Kasumi-1 (cell line): Measurements from ENCODE around the gene RABGGTA.
"Not testable (repeated sequence)": the region's sequence is repeated elsewhere in the genome, so short reads cannot be mapped to it uniquely, and the experiment has no call there.

Source experiments
- DNase-seq, 2 experiments: peaks; one replicate each; lab custom pipeline; 2025; lab: John Stamatoyannopoulos, UW

RABGGTA gene

DNA sequence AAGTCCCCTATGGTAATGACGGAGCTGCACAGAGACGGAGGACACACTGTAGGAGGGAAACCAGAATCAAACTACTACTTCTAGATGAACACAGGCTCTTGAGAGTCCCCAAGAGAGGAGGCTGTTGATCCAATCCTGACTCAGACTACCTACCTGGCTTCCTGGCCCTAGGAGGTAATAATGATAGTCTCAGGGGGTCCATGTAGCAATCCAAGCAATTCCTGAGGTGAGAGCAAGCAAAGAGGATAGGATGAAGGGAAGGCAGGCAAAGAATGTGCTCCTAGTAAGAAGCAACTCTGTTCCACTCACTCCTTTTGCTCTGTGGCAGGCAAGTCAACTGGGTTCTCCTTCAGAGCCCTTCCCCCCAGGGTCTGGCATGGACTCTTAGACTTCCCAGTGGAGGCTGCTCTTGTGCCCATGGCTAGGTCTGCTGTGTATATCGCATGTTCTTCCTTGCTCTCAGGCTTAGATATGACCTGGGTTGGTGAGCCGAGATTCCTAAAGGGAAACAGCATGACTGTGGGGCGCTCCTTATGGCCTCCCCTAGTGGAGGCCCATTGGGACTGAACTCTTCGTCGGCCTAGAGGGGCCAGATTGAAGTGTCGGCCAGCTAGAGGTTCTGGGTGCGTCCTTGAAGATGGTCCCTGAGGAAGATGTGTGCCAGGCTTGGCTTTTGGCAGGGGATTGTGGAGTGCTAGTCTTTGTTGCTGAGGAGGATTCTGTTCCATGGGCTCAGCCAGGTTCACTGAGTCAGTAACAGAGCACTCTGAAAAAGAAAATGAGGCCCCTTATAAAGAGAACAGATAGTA is 31.1 kb downstream of the RABGGTA start:
- DNase-seq: no peak

DNA sequence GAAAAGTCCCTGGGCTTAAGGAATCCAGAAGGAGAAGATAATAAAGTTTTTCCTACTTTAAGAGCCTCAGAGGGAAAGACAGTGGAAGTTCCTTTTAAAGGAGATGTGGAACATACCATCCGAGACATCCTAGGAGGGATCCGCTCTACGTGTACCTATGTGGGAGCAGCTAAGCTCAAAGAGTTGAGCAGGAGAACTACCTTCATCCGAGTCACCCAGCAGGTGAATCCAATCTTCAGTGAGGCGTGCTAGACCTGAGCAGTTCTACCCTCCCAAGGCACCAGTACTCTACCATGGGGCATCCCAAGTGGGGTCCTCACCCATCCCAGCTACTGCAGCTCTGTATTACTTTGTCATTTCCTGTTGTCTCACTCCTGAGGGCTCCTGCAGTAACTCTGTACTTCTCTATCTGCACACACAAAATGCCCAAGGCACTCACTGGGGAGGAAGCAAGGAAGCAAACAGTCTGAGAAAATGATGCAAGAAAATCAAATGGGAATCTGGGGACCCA is 32.8 kb downstream of the RABGGTA start:
- DNase-seq: no peak

DNA sequence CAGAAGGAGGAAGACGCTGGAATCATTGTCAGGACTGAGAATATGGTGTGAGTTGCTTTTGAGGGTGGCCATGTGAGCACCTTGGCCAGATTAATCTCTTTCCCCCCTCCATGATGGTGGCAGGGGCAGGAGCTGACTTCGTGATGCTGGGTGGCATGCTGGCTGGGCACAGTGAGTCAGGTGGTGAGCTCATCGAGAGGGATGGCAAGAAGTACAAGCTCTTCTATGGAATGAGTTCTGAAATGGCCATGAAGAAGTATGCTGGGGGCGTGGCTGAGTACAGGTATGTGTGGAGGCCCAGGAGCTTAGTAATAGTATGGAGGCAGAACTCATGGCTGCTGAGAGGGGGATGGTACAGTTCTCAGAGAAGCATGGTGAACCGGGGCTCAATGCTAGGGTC is 33.3 kb downstream of the RABGGTA start:
- no peak for DNase-seq

DNA sequence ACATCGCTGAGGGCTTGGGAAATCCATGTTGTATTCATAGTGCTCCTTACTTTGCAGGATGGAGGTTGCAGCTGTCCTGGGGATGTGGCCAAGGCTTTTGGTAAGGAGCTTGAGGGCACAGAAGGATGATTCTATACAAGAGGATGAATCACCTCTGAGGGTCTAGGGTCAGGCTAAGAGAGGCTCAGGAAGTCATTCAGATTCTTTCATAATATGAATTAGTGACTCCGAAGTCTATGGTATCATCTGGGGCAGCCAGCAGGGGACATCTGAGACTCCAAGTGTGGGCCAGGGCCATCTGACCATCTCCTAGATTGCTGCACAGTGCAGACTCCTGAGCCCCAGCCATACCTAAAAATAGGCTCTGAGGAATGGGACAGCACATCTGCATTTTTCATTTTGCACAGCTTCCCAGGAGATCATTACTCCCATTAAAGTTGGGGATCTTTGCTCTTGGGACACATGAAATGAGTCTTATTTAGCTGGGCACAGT is 33.9 kb downstream of the RABGGTA start:
- no peak for DNase-seq

DNA sequence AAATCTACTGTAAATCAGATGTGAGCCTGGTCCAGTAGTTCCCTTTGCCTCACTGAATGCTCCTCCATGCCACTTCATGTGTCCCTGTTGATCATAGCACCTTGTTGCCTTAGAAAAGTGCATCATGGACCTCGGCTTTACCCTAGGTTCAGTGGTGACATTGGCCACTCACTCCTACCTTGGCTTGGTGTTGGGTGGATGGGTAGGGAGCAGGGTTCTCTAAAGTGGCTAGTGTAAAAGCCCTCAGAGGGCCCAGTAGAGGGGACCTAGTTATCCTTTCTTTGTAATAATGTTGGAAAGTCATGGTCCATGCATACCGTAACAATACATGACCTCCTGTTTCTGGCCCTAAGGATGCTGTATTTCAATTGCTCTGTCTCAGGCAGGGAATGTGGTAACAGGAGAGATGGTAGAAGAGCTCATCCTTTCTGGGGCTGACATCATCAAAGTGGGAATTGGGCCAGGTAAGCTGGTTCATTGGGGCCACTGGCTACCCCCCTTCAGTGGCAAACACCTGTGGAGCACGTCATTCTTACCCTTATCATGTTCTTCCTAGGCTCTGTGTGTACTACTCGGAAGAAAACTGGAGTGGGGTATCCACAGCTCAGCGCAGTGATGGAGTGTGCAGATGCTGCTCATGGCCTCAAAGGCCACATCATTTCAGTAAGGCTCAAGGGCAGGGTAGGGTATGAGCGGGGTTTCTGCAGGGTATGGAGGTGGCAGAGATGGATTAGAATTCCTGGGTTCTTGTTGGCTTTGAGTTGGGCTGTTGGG is 34.5 kb downstream of the RABGGTA start:
- DNase-seq: no peak

DNA sequence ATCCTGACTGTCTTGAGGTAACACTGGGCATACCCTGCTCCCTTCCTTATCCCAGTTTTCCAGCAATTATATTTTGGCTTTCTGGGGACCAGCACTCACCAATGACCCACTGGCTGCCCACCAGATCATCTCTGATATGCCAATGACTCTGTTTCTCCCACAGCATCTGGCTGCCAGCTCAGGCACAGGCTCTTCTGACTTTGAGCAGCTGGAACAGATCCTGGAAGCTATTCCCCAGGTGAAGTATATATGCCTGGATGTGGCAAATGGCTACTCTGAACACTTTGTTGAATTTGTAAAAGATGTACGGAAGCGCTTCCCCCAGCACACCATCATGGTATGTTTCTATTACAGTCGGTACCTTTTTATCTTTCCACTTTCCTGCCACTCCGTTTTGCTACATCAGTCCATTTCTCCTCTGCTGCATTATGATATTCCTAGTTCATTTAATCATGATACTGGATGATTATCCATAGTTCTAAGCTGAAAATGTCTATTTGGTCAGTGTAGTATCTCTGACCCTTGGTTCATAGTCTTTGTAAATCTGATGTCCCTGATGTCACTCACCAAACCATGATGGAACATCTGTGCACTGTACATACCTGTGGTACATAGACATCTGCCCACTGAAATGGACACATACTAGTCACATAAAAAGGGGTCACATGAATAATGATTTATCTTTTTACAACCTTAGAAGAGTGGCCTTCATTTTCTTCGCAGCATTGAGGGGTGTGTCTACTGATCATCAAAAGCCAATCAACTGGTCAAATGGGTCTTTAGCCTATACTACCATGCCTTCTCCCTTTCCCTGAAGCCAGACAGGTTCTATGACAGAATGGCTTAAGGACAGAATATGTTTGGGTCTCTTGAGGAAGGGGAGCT is 35.4 kb downstream of the RABGGTA start:
- DNase-seq: no peak

DNA sequence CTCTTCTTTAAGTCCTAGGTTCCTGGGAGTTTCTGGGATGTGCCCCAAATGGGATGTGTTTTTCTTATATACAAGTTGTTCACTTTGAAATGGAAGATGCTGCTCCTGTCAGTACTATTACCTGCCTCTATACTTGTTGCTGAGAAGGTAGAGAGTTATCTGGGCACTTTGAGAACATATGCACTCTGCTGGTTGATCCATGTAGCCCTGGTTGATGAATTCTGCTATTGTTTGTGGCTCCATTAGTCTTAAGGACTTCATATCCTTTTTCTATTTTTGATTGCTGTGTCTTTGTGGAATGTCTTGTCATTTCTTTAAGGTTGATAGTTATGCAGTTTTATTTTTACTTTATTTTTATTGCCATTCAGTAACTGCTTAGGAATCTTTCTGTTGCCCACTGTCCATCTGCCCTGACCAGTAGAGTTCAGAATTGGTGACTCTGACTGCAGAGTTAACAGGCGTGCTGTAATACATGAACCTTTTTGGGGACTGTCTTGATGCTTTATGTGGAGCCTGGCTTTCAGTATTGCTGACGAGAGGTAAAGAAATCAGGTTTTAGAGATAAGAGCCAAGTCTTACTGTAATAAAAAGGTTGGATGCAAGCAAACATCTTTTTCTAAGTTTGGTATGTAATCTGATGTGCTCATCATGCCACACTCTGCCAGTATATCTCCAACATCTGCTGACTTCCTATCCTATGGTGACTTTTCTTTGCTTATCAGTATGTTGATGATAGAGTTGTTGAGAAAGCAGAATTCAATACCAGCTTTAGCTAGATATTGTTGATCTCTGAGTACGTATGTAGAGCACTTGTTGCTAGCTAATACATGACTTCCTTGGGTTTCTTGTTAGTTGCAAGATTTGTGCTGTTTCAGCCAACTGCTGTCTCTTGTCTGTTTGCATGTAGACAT is 37.0 kb downstream of the RABGGTA start:
- DNase-seq: no peak

DNA sequence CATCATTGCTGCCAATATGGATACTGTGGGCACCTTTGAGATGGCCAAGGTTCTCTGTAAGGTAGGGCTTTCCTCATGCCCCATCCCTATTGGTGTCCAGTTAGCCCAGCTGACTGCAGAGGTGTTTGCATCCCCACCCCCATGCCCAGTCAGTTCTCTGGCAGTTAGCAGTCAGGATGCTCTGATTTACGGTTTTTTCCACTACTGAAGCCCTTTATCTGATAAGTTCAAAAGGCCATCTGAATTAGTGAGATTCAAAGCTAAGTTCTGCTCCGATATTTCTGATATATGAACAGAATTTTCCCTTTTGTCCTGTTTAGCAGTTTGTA is 37.9 kb downstream of the RABGGTA start:
- no peak for DNase-seq

DNA sequence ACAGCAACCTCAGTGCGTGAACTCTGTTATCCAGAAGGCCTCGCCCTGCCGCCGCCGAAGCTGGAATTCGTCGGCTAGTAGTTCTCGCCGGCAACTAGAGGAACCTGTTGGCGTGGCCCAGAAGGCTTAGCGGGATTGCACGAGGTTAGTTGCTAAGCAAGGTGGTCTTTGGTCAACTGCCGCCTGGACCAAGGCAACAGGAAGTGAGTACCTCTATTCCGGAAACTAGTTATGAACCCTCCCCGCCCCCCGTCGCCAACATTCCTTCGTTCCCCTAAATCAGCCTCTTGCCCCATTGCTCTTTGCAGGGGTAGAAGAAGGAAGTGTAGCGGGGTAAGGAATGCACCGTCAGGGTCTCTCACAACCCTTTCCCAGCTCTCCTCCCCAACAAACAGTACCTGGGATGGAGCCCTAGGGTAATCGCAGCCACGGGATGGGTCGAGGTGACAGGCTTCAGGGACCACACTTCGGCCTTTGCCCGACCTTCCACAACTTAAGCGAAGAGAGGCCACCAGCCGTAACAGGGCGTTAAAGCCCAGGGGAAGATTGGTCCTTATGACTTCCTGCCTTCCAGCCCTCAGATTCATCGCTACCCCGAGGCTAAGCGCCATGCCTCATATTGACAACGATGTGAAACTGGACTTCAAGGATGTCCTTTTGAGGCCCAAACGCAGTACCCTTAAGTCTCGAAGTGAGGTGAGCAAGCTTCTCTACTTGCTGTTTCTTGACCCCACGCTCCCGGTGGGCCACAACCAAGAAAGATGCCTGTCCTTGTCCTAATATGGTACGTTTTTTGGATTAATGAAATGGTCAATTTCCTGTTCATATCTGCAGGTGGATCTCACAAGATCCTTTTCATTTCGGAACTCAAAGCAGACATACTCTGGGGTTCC is 38.5 kb downstream of the RABGGTA start, which contains the start of gene GMPR2:
TSS of gene GMPR2 (plus strand) at position 285 of the 893 bp plus-strand sequence. CDS start at position 610, 325 bp downstream.
- DNase-seq: peak; percentile 91 to 92

DNA sequence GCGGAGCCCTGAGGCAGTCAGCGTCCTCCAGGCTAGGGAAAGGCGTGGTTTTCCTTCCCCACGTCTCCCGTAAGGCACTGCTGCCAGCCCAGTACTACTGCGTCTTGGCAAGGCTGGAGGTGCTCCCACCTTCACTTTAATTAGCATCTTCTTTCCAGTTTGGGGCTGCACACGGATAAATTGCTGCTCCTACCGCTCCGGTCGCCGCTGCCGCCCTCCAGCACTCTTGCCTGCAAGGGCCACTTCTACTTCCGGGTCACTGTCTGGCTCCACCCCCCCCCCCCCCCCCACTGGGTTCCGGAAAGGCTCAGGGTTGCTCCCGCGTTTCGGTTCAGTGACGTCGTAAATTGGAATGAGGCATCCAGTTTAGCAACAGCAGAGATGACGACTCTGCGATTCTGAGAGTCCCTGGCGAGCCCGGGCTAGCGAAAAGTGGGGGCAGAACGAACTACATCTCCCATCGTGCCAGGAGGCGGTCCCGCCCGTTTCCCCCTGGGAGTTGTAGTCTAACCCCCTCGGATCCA is 39.2 kb downstream of the RABGGTA start, which contains the start of gene NEDD8:
TSS of gene NEDD8 (minus strand) at position 247 of the 524 bp plus-strand sequence. CDS start at position 147, 100 bp downstream.
- peak; percentile 91 to 96 for DNase-seq

DNA sequence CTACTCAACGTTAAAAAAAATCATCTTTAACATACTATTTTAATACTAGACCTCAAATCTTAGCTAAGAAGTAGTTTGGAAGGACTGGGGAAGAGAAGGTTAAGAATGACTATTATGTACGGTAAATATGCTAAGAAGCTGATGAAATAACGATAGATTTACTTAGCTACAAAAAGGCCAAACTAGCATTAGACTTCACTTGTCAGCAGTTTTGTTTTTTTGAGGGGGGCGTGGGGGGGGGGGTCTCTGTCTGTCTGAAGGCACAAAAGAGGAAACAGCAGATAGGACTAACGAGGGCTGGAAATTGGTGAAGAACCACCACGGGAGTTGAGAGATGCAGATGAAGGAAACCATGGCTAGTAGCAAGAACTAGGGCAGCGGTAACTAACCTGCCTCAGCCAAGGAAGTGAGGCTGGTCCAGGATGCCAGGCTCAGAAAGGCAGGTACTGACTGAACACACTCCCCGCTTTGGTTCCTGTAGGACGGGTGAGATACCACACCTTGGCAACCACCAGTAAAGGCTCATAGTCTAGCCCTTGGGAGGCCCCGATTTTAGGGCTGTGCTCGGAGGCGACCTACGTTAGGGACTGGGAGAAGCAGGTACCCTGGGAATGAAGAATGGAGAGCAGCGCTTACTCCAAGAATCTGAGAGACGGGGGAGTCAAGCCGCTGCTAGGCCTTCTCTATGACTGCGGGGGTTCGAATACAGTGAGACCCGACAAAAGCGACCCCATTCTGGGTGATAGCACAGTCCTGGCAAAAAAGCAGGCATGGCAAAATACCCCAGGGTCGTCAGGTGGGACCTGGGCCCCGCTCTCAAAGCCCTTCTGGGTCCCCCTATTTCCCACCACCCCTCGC is 39.9 kb downstream of the RABGGTA start:
- peak in 1 of 2 experiments; percentile 51 for DNase-seq

DNA sequence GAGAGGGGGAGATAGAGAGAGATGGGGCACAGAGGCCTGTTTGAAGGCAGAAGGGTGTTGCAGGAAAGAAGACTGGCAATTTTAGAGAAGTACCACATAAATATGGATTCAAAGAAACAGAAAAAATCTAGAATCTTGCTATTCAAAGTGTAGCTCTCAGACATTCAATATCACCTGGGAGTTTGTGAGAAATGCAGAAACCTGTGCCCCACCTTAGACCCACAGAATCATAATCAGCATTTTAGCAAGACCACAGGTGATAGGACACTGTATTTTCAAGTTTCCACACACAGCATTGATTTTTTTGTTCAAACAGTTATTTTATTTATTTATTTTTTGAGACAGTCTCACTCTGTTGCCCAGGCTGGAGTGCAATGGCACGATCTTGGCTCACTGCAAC is 42.5 kb downstream of the RABGGTA start:
- no peak for DNase-seq

DNA sequence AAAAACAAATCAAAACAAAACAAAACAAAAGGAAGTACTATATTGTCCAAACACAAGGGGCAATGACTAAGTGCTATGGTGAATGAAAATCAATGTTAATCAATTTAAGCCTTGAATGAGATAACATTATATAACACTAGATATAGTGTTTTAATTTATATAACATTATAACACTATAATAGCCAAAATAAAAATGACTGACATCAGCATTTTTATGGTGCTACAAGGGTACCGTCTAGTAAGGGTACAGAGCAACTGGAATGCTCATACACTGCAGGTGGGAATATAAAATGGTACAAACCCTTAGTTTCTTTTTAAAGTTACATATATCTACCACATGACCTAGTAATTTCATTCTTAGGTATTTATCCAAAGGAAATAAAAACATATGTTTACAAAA is 44.9 kb downstream of the RABGGTA start:
- DNase-seq: no peak

DNA sequence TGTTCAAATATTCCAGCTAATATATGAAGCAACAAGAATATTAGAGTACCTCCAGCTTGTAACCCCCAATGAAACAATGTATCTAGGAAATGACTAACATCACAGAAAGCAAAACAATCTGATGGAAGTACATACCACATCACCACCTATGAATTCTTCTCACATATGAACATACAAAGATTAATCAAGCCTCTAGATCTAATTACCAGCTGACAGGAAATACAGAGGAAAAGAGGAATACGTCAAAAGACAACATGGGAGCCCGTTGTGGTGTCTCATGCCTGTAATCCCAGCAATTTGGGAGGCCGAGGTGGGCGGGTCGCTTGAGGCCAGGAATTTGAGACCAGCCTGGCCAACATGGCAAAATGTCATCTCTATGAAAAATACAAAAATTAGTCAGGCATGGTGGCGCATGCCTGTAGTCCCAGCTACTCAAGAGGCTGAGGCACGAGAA is 46.8 kb downstream of the RABGGTA start:
- DNase-seq: no peak

DNA sequence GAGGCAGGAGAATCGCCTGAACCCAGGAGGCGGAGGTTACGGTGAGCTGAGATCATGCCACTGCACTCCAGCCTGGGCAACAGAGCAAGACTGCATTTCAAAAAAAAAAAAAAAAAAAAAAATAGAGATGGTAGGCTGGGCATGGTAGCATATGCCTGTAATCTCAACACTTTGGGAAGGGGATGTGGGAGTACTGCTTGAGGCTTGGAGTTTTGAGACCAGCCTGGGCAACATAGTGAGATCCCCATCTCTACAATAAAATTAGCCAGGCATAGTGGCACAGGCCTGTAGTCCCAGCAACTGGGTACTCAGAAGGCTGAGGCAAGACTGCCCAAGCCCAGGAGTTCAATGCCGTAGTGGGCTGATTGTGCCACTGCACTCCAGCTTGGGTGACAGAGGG is 48.4 kb downstream of the RABGGTA start:
- not testable (repeated sequence) for DNase-seq

DNA sequence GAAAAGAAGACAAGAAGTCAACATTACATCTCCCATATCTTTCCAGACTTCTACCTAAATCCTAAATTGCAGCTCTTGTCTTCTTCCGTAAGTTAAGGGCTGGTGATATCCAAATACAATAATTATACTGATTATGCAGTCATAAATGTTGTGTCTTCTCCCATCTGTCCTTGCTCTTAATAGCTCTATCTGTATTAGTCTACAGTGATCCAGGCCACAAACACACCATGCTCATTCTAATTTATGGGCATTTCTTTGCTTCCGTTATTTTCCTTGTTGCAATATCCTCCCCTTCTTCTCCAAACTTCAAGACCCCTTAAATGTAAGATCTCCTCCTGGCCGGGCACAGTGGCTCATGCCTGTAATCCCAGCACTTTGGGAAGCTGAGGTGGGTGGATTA is 51.9 kb downstream of the RABGGTA start:
- no peak for DNase-seq

DNA sequence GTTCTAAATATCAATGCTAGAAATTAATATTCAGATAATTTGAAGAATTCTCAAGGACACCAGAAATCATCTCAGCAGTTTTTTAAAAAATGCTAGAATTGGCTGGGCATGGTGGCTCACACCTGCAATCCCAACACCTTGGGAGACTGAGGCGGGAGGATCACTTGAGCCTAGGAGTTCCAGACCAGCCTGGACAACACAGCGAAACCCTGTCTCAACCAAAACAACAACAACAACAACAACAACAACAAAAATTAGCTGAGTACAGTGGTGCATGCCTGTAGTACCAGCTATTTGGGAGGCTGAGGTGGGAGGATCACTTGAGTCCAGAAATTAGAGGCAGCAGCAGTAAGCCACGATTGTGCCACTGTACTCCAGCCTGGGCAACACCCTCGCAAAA is 52.3 kb downstream of the RABGGTA start:
- no peak for DNase-seq

DNA sequence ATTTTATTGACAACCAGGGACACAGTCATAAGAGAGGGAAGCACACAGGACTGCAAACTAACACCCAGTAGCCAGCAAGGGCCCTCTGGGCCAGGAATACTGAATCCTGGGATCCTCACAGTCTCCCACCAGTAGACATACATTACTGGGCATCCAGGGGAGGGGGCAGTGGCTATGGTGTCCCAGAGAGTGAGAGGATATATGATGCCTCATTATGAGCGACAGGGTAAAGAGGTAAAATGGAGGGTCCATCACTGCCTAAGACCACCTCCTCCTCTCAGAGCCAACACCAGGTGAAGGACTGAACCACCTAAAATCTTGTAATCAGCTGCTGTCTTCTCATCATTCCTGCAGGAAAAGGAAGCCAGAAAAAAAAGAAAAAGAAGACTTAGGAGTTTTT is 54.5 kb downstream of the RABGGTA start:
- not testable (repeated sequence) for DNase-seq
